Hepatocyte (in vitro differentiated cells): ENCODE data around the gene JPH2.

Experiments
- CTCF ChIP-seq: fragments of 200-600 bp; sonication (generic); IDR thresholded peaks from 2 replicates; pipeline ENCODE4 v1.5.1; 2016; ENCODE audit warnings: antibody characterized with exemption, mild to moderate bottlenecking; ENCODE audit not compliant: poor library complexity
- EZH2 ChIP-seq: fragments of 200-600 bp; sonication (generic); IDR thresholded peaks from 2 replicates; pipeline ENCODE4 v1.6.1; 2016; ENCODE audit warnings: antibody characterized with exemption, mild to moderate bottlenecking, borderline replicate concordance
- EZH2phosphoT487 ChIP-seq: fragments of 200-600 bp; sonication (generic); IDR thresholded peaks from one replicate; pipeline ENCODE4 v1.6.1; 2018; ENCODE audit warnings: antibody characterized with exemption, mild to moderate bottlenecking, low read depth, moderate library complexity; ENCODE audit not compliant: unreplicated experiment, severe bottlenecking

- TF ChIP-seq CTCF, result no peak
- no peak for TF ChIP-seq EZH2phosphoT487
- no peak for TF ChIP-seq EZH2
Observed at GRCh38 chr20:44143936-44144335, 43.1 kb downstream of the JPH2 start.
